Kidney (tissue), 14 donors: ENCODE data around the gene ANXA1. TPM values are rescaled to one million over a fixed set of nuclear protein-coding genes. Genes with fewer than 3 reads are reported as not detected.

Source experiments
- DNase-seq, 5 donors: peaks; one replicate each; pipeline ENCODE4 v3.0.0-alpha.2; 2013 to 2020
- FAIRE-seq: peaks from 2 replicates; lab custom pipeline; 2012; peaks lifted over from hg19 to GRCh38; lab: Jason Lieb, UNC
- H3K27ac ChIP-seq, 2 donors: one replicate each; pipeline ENCODE4 v1.7.0; 2013; ENCODE audit warnings: low read depth in 2 of 2, low read length in 2 of 2, inconsistent platforms in 1 of 2
- H3K27me3 ChIP-seq: one replicate; pipeline ENCODE4 v1.7.1; 2013; ENCODE audit warnings: low read length, inconsistent platforms; ENCODE audit not compliant: control insufficient read depth, insufficient read depth
- H3K36me3 ChIP-seq, 3 donors: one replicate each; pipeline versions ENCODE4 v1.7.0 to v1.7.1; 2013; ENCODE audit warnings: low read length in 3 of 3, control low read depth in 1 of 3, inconsistent platforms in 1 of 3; ENCODE audit not compliant: insufficient read depth in 3 of 3, control insufficient read depth in 2 of 3
- H3K4me1 ChIP-seq, 3 donors: one replicate each; pipeline versions ENCODE4 v1.7.0 to v1.7.1; 2013; ENCODE audit warnings: low read length in 3 of 3, inconsistent platforms in 1 of 3, low read depth in 1 of 3; ENCODE audit not compliant: control insufficient read depth in 2 of 3, insufficient read depth in 2 of 3
- H3K4me3 ChIP-seq, 3 donors: one replicate each; pipeline versions ENCODE4 v1.7.0 to v1.8.1; 2013; ENCODE audit warnings: low read length in 3 of 3, control low read depth in 1 of 3, inconsistent platforms in 1 of 3
- H3K9ac ChIP-seq, 3 donors: one replicate each; pipeline versions ENCODE4 v1.7.0 to v1.7.1; 2013; ENCODE audit warnings: low read length in 3 of 3, control low read depth in 1 of 3, inconsistent platforms in 1 of 3
- H3K9me3 ChIP-seq, 3 donors: one replicate each; pipeline versions ENCODE4 v1.7.0 to v1.7.1; 2013; ENCODE audit warnings: low read length in 3 of 3, control low read depth in 1 of 3, inconsistent platforms in 1 of 3; ENCODE audit not compliant: control insufficient read depth in 2 of 3, insufficient read depth in 1 of 3
- intact Hi-C: fragments of 100-400 bp; cut with DNase I; formaldehyde crosslinking; loops from one replicate; pipeline ENCODE4 v1.11.1; 2022
- polyA plus RNA-seq: library from polyadenylated mRNA; stranded (reverse); fragments of 350-450 nt; fragmentation: Illumina TruSeq; extraction: RNeasy Lipid Tissue Mini Kit (QIAGEN cat#74804); gene quantifications from one replicate; pipeline ENCODE4 v1.2.3, GENCODE V29; 2014; ENCODE audit warnings: low read depth, low replicate concordance; ENCODE audit not compliant: insufficient read depth
- total RNA-seq: library from RNA; stranded (reverse); fragmentation: NEBNext Ultra II Directional; extraction: Animal tissue kit (Norgen Biotek cat#: 25700); gene quantifications from one replicate; pipeline ENCODE4 v1.2.1, GENCODE V29; 2021
- TF ChIP-seq, protein P1 (sequence below): IDR thresholded peaks from 3 replicates; pipeline ENCODE4 v1.5.1; 2012; ENCODE audit warnings: mild to moderate bottlenecking, moderate library complexity, borderline replicate concordance; ENCODE audit not compliant: insufficient read depth; ENCODE audit errors: extremely low read depth
- donor health status: control.
- donor health status: control.
- donor health status: control.
- donor health status: control.
- donor health status: control.
- donor health status: DM: yes; HTN: yes; CAD: no.
- donor health status: Normal renal cell carcinoma (clear cell type).

The ANXA1 gene
- total and polyA plus RNA-seq, 2 donors from 2014 or later, result 65.2 to 250 TPM

DNA sequence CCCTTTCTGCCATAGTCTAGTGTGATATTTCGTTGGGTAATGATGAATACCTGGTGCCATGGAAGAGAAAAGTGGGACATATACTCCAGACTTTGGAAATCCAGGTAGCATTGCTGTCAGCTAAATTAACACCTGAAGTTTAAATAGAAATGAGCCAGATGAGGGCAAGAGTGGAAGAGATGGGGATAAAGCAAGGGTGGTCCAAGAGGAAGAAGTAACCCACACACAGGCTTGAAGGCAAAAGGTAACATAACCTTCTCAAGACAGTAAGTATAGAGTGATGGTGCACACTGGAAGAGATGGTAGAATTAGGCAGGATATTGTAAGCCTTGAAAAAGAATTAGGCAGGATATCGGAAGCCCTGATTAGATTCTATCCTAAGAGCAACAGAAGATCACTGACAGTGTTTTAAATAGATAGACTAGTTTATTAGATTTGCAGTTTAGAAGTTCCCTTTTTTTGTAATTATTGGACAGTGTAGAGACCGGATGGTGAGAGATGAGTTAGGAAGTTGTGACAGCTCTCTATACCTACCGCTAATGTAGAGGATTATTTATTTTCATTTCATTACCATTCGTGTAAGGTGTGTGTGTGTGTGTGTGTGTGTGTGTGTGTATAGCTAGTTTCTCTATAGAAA lies 16.8 kb downstream of the ANXA1 start:
- no peaks in the 10 kb centered on the region for H3K4me1 ChIP-seq
- no peak overlapping the region for H3K27ac ChIP-seq
- intact Hi-C loops, result no loop called here
- DNase-seq, result no peak
- TF ChIP-seq, protein P1, sequence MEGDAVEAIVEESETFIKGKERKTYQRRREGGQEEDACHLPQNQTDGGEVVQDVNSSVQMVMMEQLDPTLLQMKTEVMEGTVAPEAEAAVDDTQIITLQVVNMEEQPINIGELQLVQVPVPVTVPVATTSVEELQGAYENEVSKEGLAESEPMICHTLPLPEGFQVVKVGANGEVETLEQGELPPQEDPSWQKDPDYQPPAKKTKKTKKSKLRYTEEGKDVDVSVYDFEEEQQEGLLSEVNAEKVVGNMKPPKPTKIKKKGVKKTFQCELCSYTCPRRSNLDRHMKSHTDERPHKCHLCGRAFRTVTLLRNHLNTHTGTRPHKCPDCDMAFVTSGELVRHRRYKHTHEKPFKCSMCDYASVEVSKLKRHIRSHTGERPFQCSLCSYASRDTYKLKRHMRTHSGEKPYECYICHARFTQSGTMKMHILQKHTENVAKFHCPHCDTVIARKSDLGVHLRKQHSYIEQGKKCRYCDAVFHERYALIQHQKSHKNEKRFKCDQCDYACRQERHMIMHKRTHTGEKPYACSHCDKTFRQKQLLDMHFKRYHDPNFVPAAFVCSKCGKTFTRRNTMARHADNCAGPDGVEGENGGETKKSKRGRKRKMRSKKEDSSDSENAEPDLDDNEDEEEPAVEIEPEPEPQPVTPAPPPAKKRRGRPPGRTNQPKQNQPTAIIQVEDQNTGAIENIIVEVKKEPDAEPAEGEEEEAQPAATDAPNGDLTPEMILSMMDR, result no peak
- FAIRE-seq, result no peak
- H3K4me3 ChIP-seq, result no peak overlapping the region
- H3K9ac ChIP-seq, result no peak overlapping the region
- no peaks in the 10 kb centered on the region for H3K9me3 ChIP-seq
- H3K36me3 ChIP-seq, result peaks cover 0 to 2% (median 0%) of the 10 kb centered on the region in 3 donors
- no peaks in the 10 kb centered on the region for H3K27me3 ChIP-seq

DNA sequence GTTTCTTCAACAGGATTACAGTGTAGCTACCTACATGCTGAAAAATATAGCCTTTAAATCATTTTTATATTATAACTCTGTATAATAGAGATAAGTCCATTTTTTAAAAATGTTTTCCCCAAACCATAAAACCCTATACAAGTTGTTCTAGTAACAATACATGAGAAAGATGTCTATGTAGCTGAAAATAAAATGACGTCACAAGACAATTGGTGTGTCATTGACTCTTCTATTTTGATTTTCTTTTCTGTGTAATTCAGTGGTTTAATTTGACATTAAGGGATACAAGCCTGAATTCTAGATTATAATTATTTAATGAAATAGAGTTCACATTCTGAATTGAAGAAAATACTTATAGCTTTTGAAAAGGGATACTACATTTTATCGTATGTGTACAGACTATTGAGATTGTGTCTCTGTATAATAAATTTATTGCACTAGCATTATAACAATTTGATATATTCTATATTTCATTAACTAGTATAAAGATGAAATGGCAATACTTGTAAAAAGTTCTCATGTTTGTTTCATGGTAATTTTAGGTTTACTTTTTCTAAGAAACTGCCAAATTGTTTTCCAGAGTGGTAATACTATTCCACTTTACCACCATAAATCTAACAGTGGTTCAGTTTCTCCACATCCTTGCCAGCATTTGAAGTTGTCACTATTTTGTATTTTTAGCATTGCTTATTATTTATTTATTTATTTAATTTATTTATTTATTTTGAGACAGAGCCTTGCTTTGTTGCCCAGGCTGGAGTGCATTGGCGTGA lies 18.7 kb downstream of the ANXA1 start:
- Histone ChIP-seq H3K4me3 (no peak overlapping the region), H3K4me1 (no peaks in the 10 kb centered on the region), H3K9me3 (no peaks in the 10 kb centered on the region), H3K9ac (no peak overlapping the region), H3K36me3 (peaks cover 0 to 2% (median 0%) of the 10 kb centered on the region in 3 donors), H3K27ac (no peak overlapping the region), H3K27me3 (no peaks in the 10 kb centered on the region)
- FAIRE-seq (no peak), DNase-seq (no peak)
- intact Hi-C loops, result no loop called here
- TF ChIP-seq, protein P1, result no peak

DNA sequence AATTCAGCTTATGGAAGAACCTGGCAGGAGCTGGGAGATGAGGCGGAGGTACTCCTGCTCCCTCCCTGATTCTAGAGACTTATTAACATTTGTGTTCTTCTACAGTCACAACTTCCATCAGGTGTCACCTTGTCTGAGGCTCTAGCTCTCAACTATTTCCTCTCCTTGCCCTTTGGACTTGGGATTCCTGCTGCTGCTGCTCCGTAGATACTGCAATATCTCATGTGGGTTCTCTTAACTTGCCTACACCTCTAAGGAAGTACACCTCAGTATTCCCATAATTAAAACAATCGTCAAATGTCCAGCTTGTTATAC lies 21.2 kb downstream of the ANXA1 start:
- Histone ChIP-seq H3K4me3 (no peak overlapping the region), H3K27ac (no peak overlapping the region), H3K27me3 (no peaks in the 10 kb centered on the region), H3K9ac (no peak overlapping the region), H3K9me3 (no peaks in the 10 kb centered on the region), H3K36me3 (no peaks in the 10 kb centered on the region), H3K4me1 (no peaks in the 10 kb centered on the region)
- intact Hi-C loops, result no loop called here
- FAIRE-seq, result no peak
- DNase-seq, result no peak
- TF ChIP-seq, protein P1, result no peak
